Hindlimb muscle (tissue), 1 donor: Measurements from ENCODE around the gene LRRC2. TPM values are rescaled to one million over a fixed set of nuclear protein-coding genes. Genes with fewer than 3 reads are reported as not detected.
"Not testable (repeated sequence)": the region's sequence is repeated elsewhere in the genome, so short reads cannot be mapped to it uniquely, and the experiment has no call there.

Experiments used
- DNase-seq: peaks from one replicate; pipeline ENCODE4 v3.0.0-alpha.2; 2013
- polyA plus RNA-seq: library from polyadenylated mRNA; unstranded; fragments of 120-200 nt; gene quantifications from one replicate; pipeline ENCODE4 v1.2.1, GENCODE V29; 2013; ENCODE audit not compliant: insufficient read length

Gene LRRC2
- polyA plus RNA-seq, 1 donor: 5.9 TPM

DNA sequence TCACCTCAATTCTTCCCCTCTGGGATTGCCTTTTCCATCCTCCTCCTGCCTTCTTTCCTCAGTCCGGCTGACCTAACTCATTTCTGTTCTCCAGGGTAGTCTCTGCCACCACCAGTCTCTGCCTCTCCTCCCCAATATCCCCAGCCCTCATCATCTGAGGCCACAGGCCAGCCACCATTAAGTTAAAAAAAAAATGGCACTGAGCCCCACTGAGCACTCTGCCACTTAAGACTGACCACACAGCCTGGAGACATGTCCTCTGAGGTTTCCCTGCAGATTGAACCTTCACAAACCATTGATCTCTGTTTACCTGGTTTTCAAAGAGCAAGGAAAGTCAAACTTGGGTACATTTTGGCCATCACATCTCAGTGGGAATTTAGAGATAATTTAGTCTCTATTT lies 13.6 kb downstream of the LRRC2 start:
- no peak for DNase-seq

GRCh38 chr3:46551615-46552014 lies 14.5 kb downstream of the LRRC2 start:
- DNase-seq: no peak

GRCh38 chr3:46549989-46550388 lies 16.1 kb downstream of the LRRC2 start:
- no peak for DNase-seq

DNA sequence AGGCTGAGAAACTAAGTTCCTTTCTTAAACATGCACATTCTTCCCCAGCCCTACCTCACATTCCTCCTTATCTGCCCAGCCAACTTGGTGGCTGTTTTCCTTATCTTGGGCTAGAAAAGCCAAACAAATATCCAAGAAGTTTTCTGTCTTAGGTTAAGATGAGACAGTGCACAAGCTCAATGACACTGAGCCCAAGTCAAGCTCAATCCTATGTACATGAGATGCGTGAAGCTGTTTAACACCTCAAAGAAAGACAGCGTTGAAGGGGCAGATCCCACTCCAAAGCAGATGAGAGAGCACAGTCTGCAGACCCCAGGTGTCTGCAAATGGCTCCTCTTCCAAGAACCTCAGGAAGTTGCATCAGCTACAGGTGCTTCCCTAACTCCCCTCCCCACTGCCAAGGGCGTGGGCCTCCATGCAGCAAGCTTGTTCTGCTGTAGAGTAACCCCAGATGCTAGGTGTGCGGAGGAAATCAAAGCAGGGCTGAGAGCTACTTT lies 16.6 kb downstream of the LRRC2 start:
- no peak for DNase-seq

DNA sequence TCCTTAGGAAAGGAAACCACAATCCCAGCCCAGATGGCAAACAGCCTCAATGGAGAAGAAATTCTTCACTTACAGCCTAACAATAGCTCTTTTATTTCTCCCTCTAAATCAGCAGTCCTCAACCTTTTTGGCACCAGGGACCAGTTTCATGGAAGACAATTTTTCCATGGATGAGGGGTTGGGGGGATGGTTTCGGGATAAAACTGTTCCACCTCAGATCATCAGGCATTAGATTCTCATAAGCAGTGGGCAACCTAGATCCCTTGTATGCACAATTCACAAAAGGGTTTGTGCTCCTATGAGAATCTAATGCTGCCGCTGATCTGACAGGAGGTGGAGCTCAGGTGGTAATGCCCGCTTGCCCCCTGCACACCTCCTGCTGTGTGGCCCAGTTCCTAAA lies 17.5 kb downstream of the LRRC2 start:
- DNase-seq: not testable (repeated sequence)

GRCh38 chr3:46546896-46547440 lies 19.1 kb downstream of the LRRC2 start:
- no peak for DNase-seq

GRCh38 chr3:46545818-46546630 lies 20.1 kb downstream of the LRRC2 start:
- DNase-seq: no peak

DNA sequence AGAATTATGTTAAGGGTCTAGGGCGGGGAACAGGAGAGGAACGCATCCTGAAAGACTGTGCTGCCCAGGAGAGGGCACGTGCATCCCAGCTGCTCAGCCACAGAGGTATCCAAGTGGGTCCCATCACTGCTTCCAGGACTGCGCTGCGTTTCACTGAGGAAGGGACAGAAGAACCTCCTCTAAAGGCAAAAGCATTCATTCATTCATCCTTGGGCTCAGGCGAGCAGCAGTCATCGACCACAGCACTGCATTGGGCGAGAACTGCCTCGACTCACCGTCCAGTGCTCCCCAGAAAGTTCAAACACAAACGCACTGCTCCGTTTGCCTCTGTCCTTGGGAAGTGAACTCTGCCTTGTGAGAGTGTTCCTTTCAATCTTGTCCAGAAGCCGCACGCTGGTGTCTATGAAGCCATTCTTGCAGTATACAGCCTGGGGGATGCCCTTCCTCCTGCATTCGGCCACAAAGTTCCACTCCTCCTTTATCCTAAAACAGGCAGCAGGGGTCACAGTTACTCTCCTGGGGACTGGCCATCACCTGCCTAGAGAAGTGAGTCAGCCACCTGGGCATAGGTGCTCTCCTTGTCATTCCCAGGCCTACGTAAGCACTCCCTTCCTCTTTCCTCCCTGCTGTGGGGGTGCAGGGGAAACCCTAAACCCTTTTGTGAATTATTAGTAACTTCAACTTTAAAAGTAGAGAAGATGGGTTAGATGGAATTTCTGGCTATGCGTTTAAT lies 21.2 kb downstream of the LRRC2 start:
- no peak for DNase-seq

GRCh38 chr3:46542801-46543201 lies 23.3 kb downstream of the LRRC2 start:
- no peak for DNase-seq

DNA sequence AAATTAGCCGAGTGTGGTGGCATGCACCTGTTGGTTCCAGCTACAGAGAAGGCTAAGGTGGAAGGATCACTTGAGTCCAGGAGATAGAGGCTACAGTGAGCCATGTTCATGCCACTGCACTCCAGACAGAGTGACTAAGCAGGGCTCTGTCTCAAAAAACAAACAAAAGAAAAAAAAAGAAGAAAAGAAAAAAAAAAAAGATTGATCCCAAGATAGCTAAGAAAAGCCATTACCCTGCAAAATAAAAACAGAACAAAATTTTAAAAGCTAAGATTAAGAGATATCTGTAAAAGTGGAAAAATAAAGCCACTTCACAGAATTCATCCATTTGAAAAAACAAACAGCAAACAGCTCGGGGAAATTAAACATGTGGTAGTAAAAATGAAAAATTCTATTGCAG lies 23.8 kb downstream of the LRRC2 start:
- DNase-seq: no peak

DNA sequence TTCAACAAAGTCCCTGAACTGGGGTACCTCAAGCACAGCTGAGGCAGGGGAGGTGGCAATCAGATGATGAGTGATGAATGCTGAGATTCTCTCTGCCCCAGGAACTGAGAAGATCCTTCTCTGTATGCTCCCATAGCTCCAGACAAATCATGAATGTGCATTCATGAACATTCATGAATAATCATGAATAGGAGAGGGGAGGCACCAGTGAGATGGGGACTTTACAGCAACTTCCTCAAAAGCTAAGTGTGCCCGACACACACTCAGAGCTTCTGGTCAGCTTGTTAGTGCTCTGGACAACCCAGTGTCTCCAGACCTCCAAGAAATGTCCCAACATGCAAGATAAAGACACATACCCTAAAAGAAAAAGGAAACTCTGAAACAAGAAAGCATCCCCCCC lies 24.3 kb downstream of the LRRC2 start:
- no peak for DNase-seq

- no peak for DNase-seq
Observed at GRCh38 chr3:46540550-46540949, 25.6 kb downstream of the LRRC2 start.

DNA sequence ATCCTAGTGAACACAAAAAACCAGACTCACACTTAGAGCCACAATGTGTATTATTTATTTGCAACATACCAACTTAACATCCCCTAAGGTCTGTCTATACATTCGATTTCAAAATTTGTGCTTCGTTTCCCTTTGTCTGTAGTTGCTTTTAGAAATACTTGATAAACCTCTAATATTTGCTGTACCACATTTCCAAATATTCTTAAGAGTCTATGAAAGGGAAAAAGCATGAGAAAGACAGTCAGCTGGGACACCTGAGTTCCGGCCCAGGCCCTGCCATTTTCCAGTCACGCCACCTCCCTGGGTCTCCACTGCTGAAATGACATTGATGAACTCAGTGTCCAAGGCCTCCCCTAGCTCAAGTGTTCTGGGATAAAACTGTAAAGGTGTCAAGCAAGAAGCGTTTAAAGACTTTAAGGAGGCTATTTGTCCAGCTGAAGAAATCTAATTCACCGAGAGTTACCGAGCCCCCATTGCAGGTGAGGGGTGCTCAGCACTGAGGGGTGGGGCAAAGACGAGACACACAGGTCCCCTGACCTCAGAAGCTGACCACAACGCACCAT lies 26.6 kb downstream of the LRRC2 start:
- DNase-seq: no peak

DNA sequence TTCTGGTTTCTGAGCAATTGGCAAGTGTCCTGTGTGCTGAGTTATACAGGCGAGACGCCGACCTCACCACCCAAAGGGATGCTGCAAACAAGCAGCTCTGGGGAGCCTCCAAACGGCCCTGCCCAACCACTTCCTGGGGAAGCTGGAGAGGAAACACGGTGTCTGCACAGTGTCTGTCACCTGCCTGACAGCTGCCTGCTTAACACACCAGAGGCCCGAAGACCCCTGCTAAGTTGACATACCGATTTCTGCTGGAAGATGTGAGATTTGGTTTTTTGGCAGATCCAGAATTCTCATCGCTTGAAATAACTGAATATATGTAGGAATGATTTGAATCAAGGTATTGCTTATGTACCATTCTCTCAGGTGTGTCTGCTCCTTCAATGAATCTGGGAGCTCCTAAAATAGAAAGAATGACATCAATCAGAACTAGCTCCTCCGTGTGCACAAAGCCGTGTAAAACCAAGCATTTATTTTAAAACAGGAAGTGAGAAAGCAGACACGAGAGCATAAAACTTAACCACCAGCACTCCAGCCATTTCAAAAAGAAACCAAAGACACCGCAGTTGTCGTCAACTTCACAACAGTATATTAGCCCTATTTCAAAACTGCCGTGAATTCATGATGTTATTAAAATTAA lies 27.2 kb downstream of the LRRC2 start:
- peak; percentile 10 for DNase-seq

- DNase-seq: not testable (repeated sequence)
Observed at GRCh38 chr3:46538425-46538802, 27.7 kb downstream of the LRRC2 start.

GRCh38 chr3:46537779-46538178 lies 28.3 kb downstream of the LRRC2 start:
- DNase-seq: no peak

DNA sequence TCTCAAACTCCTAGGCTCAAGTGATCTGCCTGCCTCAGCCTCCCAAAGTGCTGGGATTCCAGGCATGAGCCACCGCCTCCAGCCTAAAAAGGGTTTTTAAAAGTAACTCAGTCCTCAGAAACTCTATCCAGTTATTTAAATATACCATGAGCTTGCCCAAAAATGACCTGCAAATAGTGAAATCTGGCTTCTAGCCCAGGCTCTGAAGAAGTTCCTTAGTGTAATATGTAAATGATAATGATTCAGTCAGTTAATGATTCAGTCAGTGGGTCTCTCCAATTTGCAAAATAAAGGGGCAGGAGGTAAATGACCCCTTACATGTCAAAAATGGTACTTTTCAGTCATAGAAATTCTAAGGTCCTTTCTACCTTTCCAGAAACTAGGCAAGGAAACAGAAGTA lies 28.8 kb downstream of the LRRC2 start:
- no peak for DNase-seq

DNA sequence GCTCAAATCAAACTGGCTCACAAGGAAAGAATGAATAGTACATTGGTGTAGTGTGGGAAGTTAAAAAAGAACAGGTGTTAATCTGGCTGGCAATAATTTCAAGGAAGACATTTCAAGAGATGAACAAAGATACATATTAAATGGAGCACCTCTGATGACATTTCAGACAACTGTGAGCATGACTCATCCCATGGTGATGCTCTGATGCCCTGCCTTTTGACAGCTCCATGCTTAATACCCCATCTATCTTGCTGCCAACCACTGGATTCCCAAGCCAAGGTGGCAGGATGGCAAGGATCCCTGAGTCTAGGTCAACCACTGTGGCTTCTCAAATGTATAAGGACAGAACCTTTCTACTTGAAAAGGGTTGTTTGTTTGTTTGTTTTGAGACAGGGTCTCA lies 29.3 kb downstream of the LRRC2 start:
- DNase-seq: no peak

GRCh38 chr3:46535746-46536145 lies 30.4 kb downstream of the LRRC2 start:
- DNase-seq: no peak

DNA sequence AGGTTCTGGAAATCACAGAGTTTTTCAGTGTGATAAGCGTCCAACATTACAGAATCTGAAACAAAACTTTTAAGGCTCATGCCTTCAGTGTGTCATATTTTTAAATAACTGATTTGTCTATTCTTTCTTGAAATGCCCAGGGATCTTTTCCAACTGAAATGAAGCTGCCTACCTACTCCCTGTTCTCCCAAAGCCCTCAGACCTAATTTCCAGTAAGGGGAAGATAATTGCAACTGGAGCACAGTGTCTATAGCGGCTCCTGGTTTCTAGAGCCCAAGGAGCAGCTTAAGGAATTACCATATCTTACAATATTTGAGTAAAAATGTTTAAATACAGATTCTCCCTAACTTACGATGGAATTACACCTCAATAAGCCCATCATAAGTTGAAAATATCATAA lies 33.0 kb downstream of the LRRC2 start:
- DNase-seq: no peak

GRCh38 chr3:46527239-46527638 lies 38.9 kb downstream of the LRRC2 start:
- DNase-seq: no peak

GRCh38 chr3:46524832-46525231 lies 41.3 kb downstream of the LRRC2 start:
- DNase-seq: no peak

GRCh38 chr3:46524008-46524407 lies 42.1 kb downstream of the LRRC2 start:
- DNase-seq: no peak
